Lung microvascular endothelial cell (primary cell): ENCODE measurements around the gene BTN3A1. TPM values are rescaled to one million over a fixed set of nuclear protein-coding genes. Genes with fewer than 3 reads are reported as not detected.

Experiments
- DNase-seq, 2 donors: peaks; one replicate each; pipeline versions ENCODE4 v3.0.0 to v3.0.0-alpha.2; 2010; ENCODE audit warnings: low read depth in 2 of 2
- total RNA-seq: library from RNA; depleted of rRNA; stranded (reverse); fragments of >200 nt; gene quantifications from 2 replicates; pipeline ENCODE4 v1.2.1, GENCODE V29; 2014

BTN3A1 gene
- total RNA-seq, 1 donor from 2014 or later, result 11.5 TPM

GRCh38 chr6:26379292-26379691, 22.8 kb upstream of the BTN3A1 start:
- DNase-seq, result no peak

- no peak for DNase-seq
These were observed 22.3 kb upstream of the BTN3A1 start for GRCh38 chr6:26379740-26380139.

- DNase-seq, result no peak
These were observed 21.8 kb upstream of the BTN3A1 start for GRCh38 chr6:26380256-26380655.

GRCh38 chr6:26382121-26382520, 20.0 kb upstream of the BTN3A1 start:
- DNase-seq, result no peak

- peak; percentile 27 to 58 for DNase-seq
These were observed 18.3 kb upstream of the BTN3A1 start for GRCh38 chr6:26383624-26384417.

GRCh38 chr6:26385734-26386125, 16.3 kb upstream of the BTN3A1 start:
- DNase-seq, result no peak

GRCh38 chr6:26387565-26387964, 14.5 kb upstream of the BTN3A1 start:
- no peak for DNase-seq

- peak; percentile 22 to 51 for DNase-seq
These were observed 14.1 kb upstream of the BTN3A1 start for GRCh38 chr6:26388014-26388413.

GRCh38 chr6:26388441-26388840, 13.6 kb upstream of the BTN3A1 start:
- peak; percentile 59 to 62 for DNase-seq

GRCh38 chr6:26389349-26389894, 12.7 kb upstream of the BTN3A1 start:
- peak; percentile 6 to 35 for DNase-seq

GRCh38 chr6:26390531-26390930, 11.5 kb upstream of the BTN3A1 start:
- DNase-seq, result no peak

GRCh38 chr6:26392932-26393636, 9.0 kb upstream of the BTN3A1 start:
- no peak for DNase-seq

- DNase-seq, result peak; percentile 58 to 82
These were observed 7.8 kb upstream of the BTN3A1 start for GRCh38 chr6:26394289-26394688.

- no peak for DNase-seq
These were observed 3.5 kb upstream of the BTN3A1 start for GRCh38 chr6:26398555-26398954.

- no peak for DNase-seq
These were observed 1.4 kb upstream of the BTN3A1 start for GRCh38 chr6:26400626-26401025.

GRCh38 chr6:26401389-26401986, 587 bp upstream of the BTN3A1 start:
- no peak for DNase-seq

- DNase-seq, result no peak
These were observed 1.8 kb downstream of the BTN3A1 start for GRCh38 chr6:26403893-26404292.

GRCh38 chr6:26404546-26404945, 2.5 kb downstream of the BTN3A1 start:
- DNase-seq, result no peak

GRCh38 chr6:26408828-26409730, 7.0 kb downstream of the BTN3A1 start:
- DNase-seq, result no peak

- peak in 1 of 2 donors; percentile 22 for DNase-seq
These were observed 9.7 kb downstream of the BTN3A1 start for GRCh38 chr6:26411751-26412150.

- DNase-seq, result no peak
These were observed 10.2 kb downstream of the BTN3A1 start for GRCh38 chr6:26412228-26412627.
